ENCODE results near the gene HOXA4.
A peak's percentile ranks its signal among the peaks of the same experiment; 100 is the strongest.

The HOXA4 gene

GRCh38 chr7:27165996-27166530 lies 35.5 kb upstream of the HOXA4 start:
- ChIA-PET CTCF (interaction anchor here (0.5 to 1.4 kb wide), 7 partner anchors 12 to 220 kb away, joined by 3 to 5 read pairs (median 3); no protein-coding TSS in a partner anchor), POLR2A (ENCODE audit: low non-redundant PET) (interaction anchor here (0.7 kb wide), 1 partner anchor 23 kb away, joined by 3 read pairs; the partner anchor contains the start of gene HOXA5)
- TF ChIP-seq, protein P1, sequence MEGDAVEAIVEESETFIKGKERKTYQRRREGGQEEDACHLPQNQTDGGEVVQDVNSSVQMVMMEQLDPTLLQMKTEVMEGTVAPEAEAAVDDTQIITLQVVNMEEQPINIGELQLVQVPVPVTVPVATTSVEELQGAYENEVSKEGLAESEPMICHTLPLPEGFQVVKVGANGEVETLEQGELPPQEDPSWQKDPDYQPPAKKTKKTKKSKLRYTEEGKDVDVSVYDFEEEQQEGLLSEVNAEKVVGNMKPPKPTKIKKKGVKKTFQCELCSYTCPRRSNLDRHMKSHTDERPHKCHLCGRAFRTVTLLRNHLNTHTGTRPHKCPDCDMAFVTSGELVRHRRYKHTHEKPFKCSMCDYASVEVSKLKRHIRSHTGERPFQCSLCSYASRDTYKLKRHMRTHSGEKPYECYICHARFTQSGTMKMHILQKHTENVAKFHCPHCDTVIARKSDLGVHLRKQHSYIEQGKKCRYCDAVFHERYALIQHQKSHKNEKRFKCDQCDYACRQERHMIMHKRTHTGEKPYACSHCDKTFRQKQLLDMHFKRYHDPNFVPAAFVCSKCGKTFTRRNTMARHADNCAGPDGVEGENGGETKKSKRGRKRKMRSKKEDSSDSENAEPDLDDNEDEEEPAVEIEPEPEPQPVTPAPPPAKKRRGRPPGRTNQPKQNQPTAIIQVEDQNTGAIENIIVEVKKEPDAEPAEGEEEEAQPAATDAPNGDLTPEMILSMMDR (conservative IDR thresholded peaks at IDR 0.05; ENCODE audit: low read depth), result no peak
- H3K27ac ChIP-seq, result peak overlapping the region; percentile 96
- DNase-seq (ENCODE audit: low spot score), result no peak

DNA sequence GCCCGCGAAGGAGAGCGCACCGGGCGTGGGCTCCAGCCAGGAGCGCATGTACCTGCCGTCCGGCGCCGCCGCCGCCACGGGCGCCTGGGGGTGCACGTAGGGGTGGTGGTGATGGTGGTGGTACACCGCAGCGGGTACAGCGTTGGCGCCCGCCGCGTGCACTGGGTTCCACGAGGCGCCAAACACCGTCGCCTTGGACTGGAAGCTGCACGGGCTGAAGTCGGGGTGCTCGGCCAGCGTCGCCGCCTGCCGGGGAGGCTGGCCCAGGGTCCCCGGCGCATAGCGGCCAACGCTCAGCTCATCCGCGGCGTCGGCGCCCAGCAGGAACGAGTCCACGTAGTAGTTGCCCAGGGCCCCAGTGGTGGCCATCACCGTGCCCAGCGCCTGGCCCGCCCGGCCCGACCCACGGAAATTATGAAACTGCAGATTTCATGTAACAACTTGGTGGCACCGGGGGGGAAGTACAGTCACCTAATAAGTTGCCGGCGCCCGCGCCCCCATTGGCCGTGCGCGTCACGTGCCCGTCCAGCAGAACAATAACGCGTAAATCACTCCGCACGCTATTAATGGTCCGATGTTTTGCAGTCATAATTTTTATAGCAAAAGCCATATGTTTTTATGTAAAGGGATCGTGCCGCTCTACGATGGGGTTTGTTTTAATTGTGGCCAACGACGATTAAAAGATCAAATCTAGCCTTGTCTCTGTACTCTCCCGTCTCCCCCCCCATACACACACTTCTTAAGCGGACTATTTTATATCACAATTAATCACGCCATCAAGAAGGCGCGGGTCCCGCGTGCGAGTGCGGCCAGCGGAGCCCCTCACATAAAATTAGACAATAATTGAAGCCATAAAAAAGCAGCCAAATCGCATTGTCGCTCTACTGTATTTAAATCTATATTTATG lies 34.8 kb upstream of the HOXA4 start, which contains the start of gene HOXA9:
Gene HOXA9, minus strand, starts transcription at position 449 of the 907 bp plus-strand sequence. Its CDS starts 80 bp downstream, at position 369.
- CTCF ChIA-PET, result interaction anchor here (0.5 to 1.4 kb wide), 6 partner anchors 13 to 220 kb away, joined by 3 to 5 read pairs (median 3); no protein-coding TSS in a partner anchor
- peak within 1 kb of the TSS; percentile 96 for H3K27ac ChIP-seq
- TF ChIP-seq, protein P1 (conservative IDR thresholded peaks at IDR 0.05; ENCODE audit: low read depth), result no peak
- POLR2A ChIA-PET (ENCODE audit: low non-redundant PET), result interaction anchor here (0.5 to 0.7 kb wide), 2 partner anchors 14 to 22 kb away, joined by 3 read pairs; partner anchors contain the start of gene HOXA5
- DNase-seq (ENCODE audit: low spot score), result peak; percentile 87

DNA sequence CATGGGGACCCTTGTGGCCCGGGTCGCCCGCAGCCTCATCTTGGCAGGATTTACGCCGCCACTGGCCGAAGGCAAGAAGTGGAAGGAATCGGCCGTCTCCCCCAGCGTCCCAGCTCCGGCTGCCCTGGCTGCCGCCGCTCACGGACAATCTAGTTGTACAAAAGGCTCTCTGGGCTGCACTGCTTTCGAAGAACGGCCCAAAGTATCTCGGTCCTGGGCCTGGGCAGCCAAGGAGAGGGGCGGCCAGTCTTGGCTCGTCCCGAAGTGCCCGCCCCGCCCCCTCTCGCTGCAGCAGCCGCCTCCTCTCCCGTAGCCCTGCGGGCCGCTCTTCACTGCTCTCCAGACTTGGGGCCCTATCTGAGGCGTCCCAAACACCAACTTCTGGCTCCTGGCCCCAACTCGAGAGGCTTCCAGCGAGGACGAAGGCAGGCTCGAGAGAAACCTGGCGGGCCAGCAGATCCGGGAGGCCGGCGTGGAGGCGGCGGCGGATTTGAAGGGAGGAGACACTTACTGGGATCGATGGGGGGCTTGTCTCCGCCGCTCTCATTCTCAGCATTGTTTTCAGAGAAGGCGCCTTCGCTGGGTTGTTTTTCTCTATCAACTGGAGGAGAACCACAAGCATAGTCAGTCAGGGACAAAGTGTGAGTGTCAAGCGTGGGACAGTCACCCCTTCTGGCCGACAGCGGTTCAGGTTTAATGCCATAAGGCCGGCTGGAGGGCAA lies 34.0 kb upstream of the HOXA4 start:
- TF ChIP-seq, protein P1 (conservative IDR thresholded peaks at IDR 0.05; ENCODE audit: low read depth), result peak; percentile 58
- ChIA-PET POLR2A (ENCODE audit: low non-redundant PET) (no interaction called here), CTCF (interaction anchor here (0.6 to 1.2 kb wide), 4 partner anchors 9 to 211 kb away, joined by 3 to 6 read pairs (median 3); partner anchors contain the start of gene HOXA10)
- no peak for DNase-seq (ENCODE audit: low spot score)
- peak overlapping the region; percentile 96 for H3K27ac ChIP-seq

- DNase-seq (ENCODE audit: low spot score), result no peak
- POLR2A ChIA-PET (ENCODE audit: low non-redundant PET), result no interaction called here
- peak overlapping the region; percentile 96 for H3K27ac ChIP-seq
- CTCF ChIA-PET, result interaction anchor here (0.8 to 1.2 kb wide), 2 partner anchors 10 to 16 kb away, joined by 3 to 6 read pairs; partner anchors contain the start of gene HOXA10
- TF ChIP-seq, protein P1 (conservative IDR thresholded peaks at IDR 0.05; ENCODE audit: low read depth), result no peak
These were observed 33.4 kb upstream of the HOXA4 start for GRCh38 chr7:27164045-27164366.

DNA sequence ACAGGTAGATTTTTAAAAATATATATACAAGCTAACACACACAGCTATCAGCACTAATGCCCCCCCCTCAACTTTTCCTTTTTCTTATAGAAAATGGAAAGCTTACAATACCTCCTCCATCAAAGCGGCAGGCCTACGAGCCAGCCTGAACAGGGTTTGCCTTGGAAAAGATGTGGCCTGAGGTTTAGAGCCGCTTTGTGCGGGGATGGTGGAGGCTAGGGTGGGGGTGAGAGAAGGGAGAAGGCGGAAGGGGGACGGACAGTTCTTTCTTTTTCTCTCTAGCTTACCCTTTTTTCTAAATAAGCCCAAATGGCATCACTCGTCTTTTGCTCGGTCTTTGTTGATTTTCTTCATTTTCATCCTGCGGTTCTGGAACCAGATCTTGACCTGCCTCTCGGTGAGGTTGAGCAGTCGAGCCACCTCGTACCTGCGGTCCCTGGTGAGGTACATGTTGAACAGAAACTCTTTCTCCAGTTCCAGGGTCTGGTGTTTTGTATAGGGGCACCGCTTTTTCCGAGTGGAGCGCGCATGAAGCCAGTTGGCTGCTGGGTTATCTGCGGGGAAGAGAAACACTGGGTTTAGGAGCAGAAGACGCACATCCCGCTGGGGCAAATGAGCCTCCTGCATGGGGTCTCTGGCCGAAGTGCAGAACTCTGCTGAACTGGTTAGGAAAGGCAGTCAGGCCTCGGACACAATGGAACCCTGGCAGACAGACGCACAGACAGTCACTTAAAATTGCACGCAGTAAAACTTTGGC lies 32.9 kb upstream of the HOXA4 start:
- TF ChIP-seq, protein P1 (conservative IDR thresholded peaks at IDR 0.05; ENCODE audit: low read depth), result no peak
- POLR2A ChIA-PET (ENCODE audit: low non-redundant PET), result no interaction called here
- CTCF ChIA-PET, result interaction anchor here (0.7 to 1.3 kb wide), 4 partner anchors 8 to 614 kb away, joined by 3 to 6 read pairs (median 6); partner anchors contain the start of gene HOXA10
- no peak for DNase-seq (ENCODE audit: low spot score)
- H3K27ac ChIP-seq, result peak overlapping the region; percentile 96
